Trophoblast cell (in vitro differentiated cells and primary cell): Measurements from ENCODE around the gene AKAP12.

ENCODE experiments used
- DNase-seq, 2 donors: peaks; one replicate each; pipeline ENCODE4 v3.0.0-alpha.2; 2016
- H2AFZ ChIP-seq: 2 replicates; pipeline ENCODE4 v1.6.1; 2013; ENCODE audit warnings: low read length, moderate library complexity, mild to moderate bottlenecking; ENCODE audit not compliant: insufficient read depth, poor library complexity
- H2AK5ac ChIP-seq: 2 replicates; pipeline ENCODE4 v1.6.1; 2013; ENCODE audit warnings: mild to moderate bottlenecking, low read length
- H2BK120ac ChIP-seq: 2 replicates; pipeline ENCODE4 v1.6.1; 2013; ENCODE audit warnings: low read length, mild to moderate bottlenecking, moderate library complexity; ENCODE audit not compliant: insufficient read depth, poor library complexity
- H2BK12ac ChIP-seq: 2 replicates; pipeline ENCODE4 v1.6.1; 2013; ENCODE audit warnings: mild to moderate bottlenecking, low read length, moderate library complexity
- H2BK5ac ChIP-seq: 2 replicates; pipeline ENCODE4 v1.6.1; 2013; ENCODE audit warnings: low read length, low read depth, moderate library complexity, mild to moderate bottlenecking; ENCODE audit not compliant: poor library complexity
- H3K14ac ChIP-seq: 2 replicates; pipeline ENCODE4 v1.6.1; 2013; ENCODE audit warnings: mild to moderate bottlenecking, low read length
- H3K18ac ChIP-seq: 2 replicates; pipeline ENCODE4 v1.6.1; 2013; ENCODE audit warnings: mild to moderate bottlenecking, low read length
- H3K23ac ChIP-seq: 2 replicates; pipeline ENCODE4 v1.6.1; 2013; ENCODE audit warnings: low read length
- H3K27ac ChIP-seq: 2 replicates; pipeline ENCODE4 v1.5.1; 2013; ENCODE audit warnings: low read depth, mild to moderate bottlenecking, inconsistent platforms, low read length, moderate library complexity
- H3K27me3 ChIP-seq: 2 replicates; pipeline ENCODE4 v1.6.1; 2013; ENCODE audit warnings: inconsistent platforms, mild to moderate bottlenecking, low read length, moderate library complexity; ENCODE audit not compliant: insufficient read depth
- H3K36me3 ChIP-seq, 2 experiments: 1 replicate in 1 of 2; 2 replicates in 1 of 2; pipeline ENCODE4 v1.6.1; 2013; ENCODE audit warnings: low read length in 2 of 2, mild to moderate bottlenecking in 2 of 2, moderate library complexity in 1 of 2; ENCODE audit not compliant: insufficient read depth in 2 of 2, control insufficient read depth in 1 of 2
- H3K4ac ChIP-seq: 2 replicates; pipeline ENCODE4 v1.6.1; 2013; ENCODE audit warnings: low read depth, mild to moderate bottlenecking, low read length, moderate library complexity
- H3K4me1 ChIP-seq, 2 experiments: 1 replicate in 1 of 2; 2 replicates in 1 of 2; pipeline ENCODE4 v1.6.1; 2013; ENCODE audit warnings: low read length in 2 of 2, mild to moderate bottlenecking in 2 of 2, moderate library complexity in 1 of 2; ENCODE audit not compliant: insufficient read depth in 2 of 2, control insufficient read depth in 1 of 2
- H3K4me2 ChIP-seq: 2 replicates; pipeline ENCODE4 v1.6.1; 2013; ENCODE audit warnings: inconsistent platforms, mild to moderate bottlenecking, low read length, moderate library complexity
- H3K4me3 ChIP-seq: 2 replicates; pipeline ENCODE4 v1.5.1; 2013; ENCODE audit warnings: mild to moderate bottlenecking, low read depth, low read length, inconsistent platforms
- H3K79me1 ChIP-seq: one replicate; pipeline ENCODE4 v1.6.1; 2013; ENCODE audit warnings: low read length
- H3K79me2 ChIP-seq: 2 replicates; pipeline ENCODE4 v1.6.1; 2013; ENCODE audit warnings: low read length, mild to moderate bottlenecking; ENCODE audit not compliant: control insufficient read depth, insufficient read depth, poor library complexity
- H3K9ac ChIP-seq: 2 replicates; pipeline ENCODE4 v1.6.1; 2013; ENCODE audit warnings: mild to moderate bottlenecking, low read length
- H3K9me3 ChIP-seq: 2 replicates; pipeline ENCODE4 v1.6.1; 2013; ENCODE audit warnings: low read depth, mild to moderate bottlenecking, control low read depth, inconsistent platforms, low read length; ENCODE audit not compliant: insufficient read depth
- H4K12ac ChIP-seq: 2 replicates; pipeline ENCODE4 v1.6.1; 2013; ENCODE audit warnings: low read depth, mild to moderate bottlenecking, low read length, moderate library complexity
- H4K8ac ChIP-seq: 2 replicates; pipeline ENCODE4 v1.6.1; 2013; ENCODE audit warnings: low read depth, mild to moderate bottlenecking, low read length, moderate library complexity
- H4K91ac ChIP-seq: one replicate; pipeline ENCODE4 v1.6.1; 2013; ENCODE audit warnings: low read depth, mild to moderate bottlenecking, low read length, moderate library complexity
- WGBS: extraction: QIAGEN DNeasy Blood & Tissue Kit; methylation state at CpG from one replicate; pipeline ENCODE4 v1.1.7; 2013; ENCODE audit warnings: missing lambda C conversion rate; ENCODE audit not compliant: insufficient read length, insufficient coverage; ENCODE audit errors: extremely low coverage; 5-methylcytosine and 5-hydroxymethylcytosine counted together

Gene AKAP12

DNA sequence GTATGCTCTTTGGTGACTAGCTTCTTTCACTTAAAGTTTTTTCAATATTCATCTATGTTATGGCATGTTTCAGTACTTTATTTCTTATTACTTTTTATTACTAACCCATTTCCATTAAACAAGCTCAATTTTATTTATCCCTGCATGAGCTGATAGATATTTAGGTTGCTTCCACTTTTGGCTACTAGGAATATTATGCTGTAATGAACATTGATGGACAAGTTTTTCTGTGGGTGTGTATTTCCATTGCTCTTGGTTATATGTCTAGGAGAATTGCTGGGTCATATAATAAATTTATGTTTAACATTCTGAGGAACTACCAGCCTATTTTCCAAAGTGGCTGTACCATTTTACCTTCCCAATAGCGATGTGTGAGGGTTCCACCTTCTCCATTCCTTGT, 81.7 kb downstream of the AKAP12 start:
- no peaks in the 10 kb centered on the region for H3K36me3 ChIP-seq
- H3K14ac ChIP-seq = no peak overlapping the region
- H3K4me1 ChIP-seq = peaks cover 0 to 6% of the 10 kb centered on the region in 2 experiments
- no peaks in the 10 kb centered on the region for H3K27me3 ChIP-seq
- H3K79me1 ChIP-seq = no peaks in the 10 kb centered on the region
- no peak overlapping the region for H3K4me2 ChIP-seq
- H2BK12ac ChIP-seq = no peak overlapping the region
- H4K8ac ChIP-seq = no peak overlapping the region
- no peak overlapping the region for H3K4ac ChIP-seq
- H3K18ac ChIP-seq = no peak overlapping the region
- H2BK5ac ChIP-seq = no peak overlapping the region
- no peak overlapping the region for H3K9ac ChIP-seq
- H4K91ac ChIP-seq = no peak overlapping the region
- no peak for DNase-seq
- no peaks in the 10 kb centered on the region for H3K79me2 ChIP-seq
- no peak overlapping the region for H2AFZ ChIP-seq
- no peak overlapping the region for H3K23ac ChIP-seq
- no peak overlapping the region for H2AK5ac ChIP-seq
- no peak overlapping the region for H3K4me3 ChIP-seq
- H2BK120ac ChIP-seq = no peak overlapping the region
- H3K27ac ChIP-seq = no peak overlapping the region
- H4K12ac ChIP-seq = no peak overlapping the region
- peaks cover 2% of the 10 kb centered on the region for H3K9me3 ChIP-seq
- WGBS = no CpG with 5 or more reads among the region's 1 CpG

- Histone ChIP-seq H3K79me2 (no peaks in the 10 kb centered on the region), H3K4me3 (no peak overlapping the region), H3K27me3 (no peaks in the 10 kb centered on the region), H3K18ac (no peak overlapping the region), H2AK5ac (no peak overlapping the region), H4K8ac (no peak overlapping the region), H2BK12ac (no peak overlapping the region), H3K4ac (no peak overlapping the region), H3K4me1 (peaks cover 0 to 6% of the 10 kb centered on the region in 2 experiments), H2BK5ac (no peak overlapping the region), H3K14ac (no peak overlapping the region), H3K27ac (no peak overlapping the region), H3K9ac (no peak overlapping the region), H3K79me1 (no peaks in the 10 kb centered on the region), H3K23ac (no peak overlapping the region), H2AFZ (no peak overlapping the region), H4K12ac (no peak overlapping the region), H4K91ac (no peak overlapping the region), H2BK120ac (no peak overlapping the region), H3K36me3 (no peaks in the 10 kb centered on the region), H3K4me2 (no peak overlapping the region), H3K9me3 (peaks cover 2% of the 10 kb centered on the region)
- no CpG with 5 or more reads among the region's 9 CpGs for WGBS
- DNase-seq = peak in 1 of 2 donors; percentile 82
Observed at GRCh38 chr6:151322570-151322969, 82.8 kb downstream of the AKAP12 start.

- Histone ChIP-seq H3K79me2 (no peaks in the 10 kb centered on the region), H3K9ac (no peak overlapping the region), H3K4me3 (no peak overlapping the region), H4K8ac (no peak overlapping the region), H3K27me3 (no peaks in the 10 kb centered on the region), H3K23ac (no peak overlapping the region), H2BK12ac (no peak overlapping the region), H3K4ac (no peak overlapping the region), H3K14ac (no peak overlapping the region), H3K4me2 (no peak overlapping the region), H2BK5ac (no peak overlapping the region), H3K18ac (no peak overlapping the region), H4K91ac (no peak overlapping the region), H2AK5ac (no peak overlapping the region), H3K27ac (no peak overlapping the region), H3K36me3 (no peaks in the 10 kb centered on the region), H3K4me1 (peaks cover 0 to 4% of the 10 kb centered on the region in 2 experiments), H4K12ac (no peak overlapping the region), H2BK120ac (no peak overlapping the region), H3K79me1 (no peaks in the 10 kb centered on the region), H2AFZ (no peak overlapping the region), H3K9me3 (peaks cover 2% of the 10 kb centered on the region)
- no CpG with 5 or more reads among the region's 12 CpGs for WGBS
- DNase-seq = peak; percentile 77 to 88
Observed at GRCh38 chr6:151323791-151324487, 84.2 kb downstream of the AKAP12 start.

DNA sequence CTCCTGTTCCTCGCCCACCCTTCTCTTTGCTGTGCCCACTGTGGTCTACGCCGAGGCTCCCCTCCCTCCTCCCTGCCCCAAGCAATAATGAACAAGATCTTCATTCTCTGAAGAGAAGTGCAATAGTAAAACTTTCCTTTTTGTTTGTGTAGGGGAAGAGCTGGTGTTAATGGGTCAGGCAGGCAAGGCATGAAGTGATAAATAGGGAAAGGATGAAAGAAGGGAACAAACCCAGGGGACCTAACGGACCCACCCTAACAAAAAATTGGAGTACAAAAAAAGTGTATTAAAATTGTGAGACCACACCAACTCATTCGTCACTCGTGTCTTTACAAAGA, 84.7 kb downstream of the AKAP12 start:
- H3K14ac ChIP-seq = no peak overlapping the region
- no peak overlapping the region for H2BK5ac ChIP-seq
- H3K4me1 ChIP-seq = peaks cover 0 to 4% of the 10 kb centered on the region in 2 experiments
- H2BK120ac ChIP-seq = no peak overlapping the region
- H4K8ac ChIP-seq = no peak overlapping the region
- no peaks in the 10 kb centered on the region for H3K27me3 ChIP-seq
- H3K27ac ChIP-seq = no peak overlapping the region
- no peak overlapping the region for H3K4me2 ChIP-seq
- H4K12ac ChIP-seq = no peak overlapping the region
- no peak overlapping the region for H3K4me3 ChIP-seq
- H3K9me3 ChIP-seq = peaks cover 2% of the 10 kb centered on the region
- no peak overlapping the region for H2BK12ac ChIP-seq
- H3K36me3 ChIP-seq = no peaks in the 10 kb centered on the region
- H3K79me1 ChIP-seq = no peaks in the 10 kb centered on the region
- whole genome bisulfite sequencing = no CpG with 5 or more reads among the region's 6 CpGs
- H3K79me2 ChIP-seq = no peaks in the 10 kb centered on the region
- H3K9ac ChIP-seq = no peak overlapping the region
- no peak overlapping the region for H3K23ac ChIP-seq
- no peak for DNase-seq
- no peak overlapping the region for H3K4ac ChIP-seq
- H3K18ac ChIP-seq = no peak overlapping the region
- no peak overlapping the region for H2AK5ac ChIP-seq
- H2AFZ ChIP-seq = no peak overlapping the region
- no peak overlapping the region for H4K91ac ChIP-seq
